Psoas muscle (tissue), 8 donors: ENCODE measurements around the gene ZNHIT3. TPM values are rescaled to one million over a fixed set of nuclear protein-coding genes. Genes with fewer than 3 reads are reported as not detected.

Source experiments
- ATAC-seq, 4 donors: fragments of 200-7000 bp; cut with Tn5 transposase; one replicate each; pipeline ENCODE4 v1.9.1; 2020; ENCODE audit warnings: moderate library complexity in 3 of 4, mild to moderate bottlenecking in 2 of 4
- DNase-seq, 2 donors: peaks; one replicate each; pipeline ENCODE4 v3.0.0-alpha.2; 2020
- H3K27ac ChIP-seq: fragments of 200-600 bp; one replicate; pipeline ENCODE4 v1.8.0; 2022
- H3K27me3 ChIP-seq, 3 donors: fragments of 200-600 bp in 1 of 3; one replicate each; pipeline versions ENCODE4 v1.6.1 to v1.8.0; 2013 to 2022; ENCODE audit warnings: low read length in 2 of 3, mild to moderate bottlenecking in 2 of 3, moderate library complexity in 1 of 3; ENCODE audit not compliant: insufficient read depth in 3 of 3
- H3K36me3 ChIP-seq, 2 donors: fragments of 200-600 bp in 1 of 2; one replicate each; pipeline versions ENCODE4 v1.6.1 to v1.8.0; 2013 to 2022; ENCODE audit warnings: low read depth in 1 of 2, mild to moderate bottlenecking in 1 of 2, moderate library complexity in 1 of 2; ENCODE audit not compliant: insufficient read depth in 1 of 2
- H3K4me1 ChIP-seq: fragments of 200-600 bp; one replicate; pipeline ENCODE4 v1.8.0; 2022
- H3K4me3 ChIP-seq: fragments of 200-600 bp; one replicate; pipeline ENCODE4 v1.8.0; 2022; ENCODE audit warnings: mild to moderate bottlenecking
- H3K9me3 ChIP-seq: fragments of 200-600 bp; one replicate; pipeline ENCODE4 v1.8.0; 2022
- WGBS, 3 donors: extraction: QIAGEN DNeasy Blood & Tissue Kit; methylation state at CpG; one replicate each; pipeline versions ENCODE4 v1.1.6 to v1.1.7; 2013; 5-methylcytosine and 5-hydroxymethylcytosine counted together
- intact Hi-C, 2 donors: fragments of 100-400 bp; cut with DNase I; formaldehyde crosslinking; loops; one replicate each; pipeline versions ENCODE4 v1.11.0 to v1.14.2; 2022
- polyA plus RNA-seq, 3 donors: library from polyadenylated mRNA; stranded (reverse); fragments of 200-250 nt; gene quantifications; one replicate each; pipeline ENCODE4 v1.2.3, GENCODE V29; 2013
- total RNA-seq, 4 donors: library from RNA; stranded (reverse); fragmentation: NEBNext Ultra II Directional in 2 of 4; extraction: Animal tissue kit (Norgen Biotek cat#: 25700) in 2 of 4; gene quantifications; one replicate each; pipeline versions ENCODE4 v1.2.1 to v1.2.4, GENCODE V29; 2021 to 2023
- TF ChIP-seq, protein P1 (sequence below): fragments of 200-600 bp; IDR thresholded peaks from one replicate; pipeline ENCODE4 v1.8.0; 2022; ENCODE audit warnings: antibody characterized with exemption
- donor health status: healthy with polysubstance abuse.
- donor health status: DM: no; HTN: no; CAD: no; lungs with moderate emphysema.
- donor health status: Bipolar disorder and iron deficiency.
- donor health status: healthy.
- donor health status: DM: yes; HTN: yes; CAD: no.
- donor health status: DM: no; HTN: no; CAD: no.
- donor health status: DM: no; HTN: no; CAD: no.
- donor health status: DM: yes; HTN: yes; CAD: no.

The ZNHIT3 gene
- total and polyA plus RNA-seq, 7 donors, result 22.7 to 80.2 (median 32.3) TPM

GRCh38 chr17:36544307-36545076 is 58.0 kb downstream of the ZNHIT3 start, which contains the start of gene GGNBP2:
Gene GGNBP2, plus strand, starts transcription at chr17:36544919. Its CDS starts 806 bp downstream, at chr17:36545725.
- Histone ChIP-seq H3K9me3 (no peaks in the 10 kb centered on the region), H3K27me3 (no peaks in the 10 kb centered on the region), H3K36me3 (peaks cover 2 to 18% of the 10 kb centered on the region in 2 donors), H3K4me1 (peaks cover 41% of the 10 kb centered on the region), H3K27ac (peak within 1 kb of the TSS; percentile 100), H3K4me3 (peak within 1 kb of the TSS; percentile 88)
- DNase-seq, result peak; percentile 95
- TF ChIP-seq, protein P1, sequence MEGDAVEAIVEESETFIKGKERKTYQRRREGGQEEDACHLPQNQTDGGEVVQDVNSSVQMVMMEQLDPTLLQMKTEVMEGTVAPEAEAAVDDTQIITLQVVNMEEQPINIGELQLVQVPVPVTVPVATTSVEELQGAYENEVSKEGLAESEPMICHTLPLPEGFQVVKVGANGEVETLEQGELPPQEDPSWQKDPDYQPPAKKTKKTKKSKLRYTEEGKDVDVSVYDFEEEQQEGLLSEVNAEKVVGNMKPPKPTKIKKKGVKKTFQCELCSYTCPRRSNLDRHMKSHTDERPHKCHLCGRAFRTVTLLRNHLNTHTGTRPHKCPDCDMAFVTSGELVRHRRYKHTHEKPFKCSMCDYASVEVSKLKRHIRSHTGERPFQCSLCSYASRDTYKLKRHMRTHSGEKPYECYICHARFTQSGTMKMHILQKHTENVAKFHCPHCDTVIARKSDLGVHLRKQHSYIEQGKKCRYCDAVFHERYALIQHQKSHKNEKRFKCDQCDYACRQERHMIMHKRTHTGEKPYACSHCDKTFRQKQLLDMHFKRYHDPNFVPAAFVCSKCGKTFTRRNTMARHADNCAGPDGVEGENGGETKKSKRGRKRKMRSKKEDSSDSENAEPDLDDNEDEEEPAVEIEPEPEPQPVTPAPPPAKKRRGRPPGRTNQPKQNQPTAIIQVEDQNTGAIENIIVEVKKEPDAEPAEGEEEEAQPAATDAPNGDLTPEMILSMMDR, result no peak
- ATAC-seq, result peak; percentile 85 to 88 (median 86)
- WGBS, 3 donors, result 0 to 1% (median 0%) methylated on average over 57 to 71 of the region's 71 CpGs
- intact Hi-C loops, result no loop called here

DNA sequence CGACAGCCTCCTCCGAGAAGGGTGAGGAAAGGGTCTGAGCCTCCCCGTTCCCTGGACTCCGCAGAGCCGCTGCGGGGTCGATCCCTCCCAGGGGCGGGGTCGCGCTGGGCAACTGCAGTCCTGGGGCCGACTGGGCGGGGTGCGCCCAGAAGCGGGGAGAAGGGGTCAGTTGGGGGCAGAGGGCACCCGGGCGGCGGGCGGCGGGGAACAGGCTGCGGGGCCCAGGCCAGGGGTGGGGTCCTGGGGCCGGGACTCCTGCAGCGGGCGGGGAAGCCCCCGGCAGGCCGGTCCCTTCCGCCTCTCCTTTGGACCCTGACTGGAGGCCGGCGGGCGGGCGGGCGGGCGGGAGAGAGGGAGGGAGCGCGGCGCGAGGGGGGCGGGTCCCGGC is 58.6 kb downstream of the ZNHIT3 start:
- intact Hi-C loops, result no loop called here
- 0 to 1% (median 1%) methylated on average over 5 to 37 of the region's 38 CpGs for WGBS, 3 donors
- H3K4me1 ChIP-seq, result peaks cover 41% of the 10 kb centered on the region
- ATAC-seq, result peak; percentile 45 to 53 (median 50)
- DNase-seq, result no peak
- no peaks in the 10 kb centered on the region for H3K9me3 ChIP-seq
- TF ChIP-seq, protein P1, result no peak
- H3K4me3 ChIP-seq, result peak overlapping the region; percentile 88
- H3K27ac ChIP-seq, result peak overlapping the region; percentile 100
- peaks cover 2 to 14% of the 10 kb centered on the region in 2 donors for H3K36me3 ChIP-seq
- no peaks in the 10 kb centered on the region for H3K27me3 ChIP-seq

Other genes starting within 250 kb of the ZNHIT3 start
- under 1 TPM in 2 of 4 donors, not detected in 2; 0.49 to 0.78 TPM for gene TBC1D3I, start 222.1 kb upstream of the ZNHIT3 start, total RNA-seq
- gene TBC1D3I, start 222.1 kb upstream of the ZNHIT3 start, polyA plus RNA-seq, result under 1 TPM in 2 of 3 donors, not detected in 1; 0.23 to 0.55 TPM
- gene TBC1D3G, start 162.8 kb upstream of the ZNHIT3 start, total RNA-seq, result not detected
- 1 to 10 TPM in 1 of 3 donors, not detected in 2; 2.8 TPM for gene TBC1D3G, start 162.8 kb upstream of the ZNHIT3 start, polyA plus RNA-seq
- gene TBC1D3H, start 98.2 kb upstream of the ZNHIT3 start, total RNA-seq, result not detected
- not detected for gene TBC1D3H, start 98.2 kb upstream of the ZNHIT3 start, polyA plus RNA-seq
- gene MYO19, start 48.2 kb downstream of the ZNHIT3 start, total RNA-seq, result 10 to 100 TPM; 10.1 to 19.2 (median 13.7) TPM
- gene MYO19, start 48.2 kb downstream of the ZNHIT3 start, polyA plus RNA-seq, result 10 to 100 TPM; 13.9 to 28.7 (median 15.2) TPM
- gene PIGW, start 48.3 kb downstream of the ZNHIT3 start, total RNA-seq, result 10 to 100 TPM in 3 of 4 donors, 1 to 10 TPM in 1; 6.2 to 14.9 (median 10.6) TPM
- 10 to 100 TPM in 2 of 3 donors, 1 to 10 TPM in 1; 5.5 to 18.0 (median 16.8) TPM for gene PIGW, start 48.3 kb downstream of the ZNHIT3 start, polyA plus RNA-seq
- 10 to 100 TPM; 35.6 to 54.4 (median 39.7) TPM for gene GGNBP2, start 58.2 kb downstream of the ZNHIT3 start, total RNA-seq
- gene GGNBP2, start 58.2 kb downstream of the ZNHIT3 start, polyA plus RNA-seq, result 10 to 100 TPM; 29.2 to 44.6 (median 40.0) TPM
- gene DHRS11, start 105.2 kb downstream of the ZNHIT3 start, total RNA-seq, result 10 to 100 TPM in 3 of 4 donors, 1 to 10 TPM in 1; 9.4 to 16.0 (median 13.4) TPM
- gene DHRS11, start 105.2 kb downstream of the ZNHIT3 start, polyA plus RNA-seq, result 10 to 100 TPM; 12.0 to 20.5 (median 14.5) TPM
- gene MRM1, start 114.9 kb downstream of the ZNHIT3 start, total RNA-seq, result 10 to 100 TPM in 1 of 4 donors, 1 to 10 TPM in 3; 8.7 to 12.1 (median 8.9) TPM
- 10 to 100 TPM; 11.1 to 30.6 (median 18.3) TPM for gene MRM1, start 114.9 kb downstream of the ZNHIT3 start, polyA plus RNA-seq